GM06990 (cell line): Measurements from ENCODE around the gene KPNA6.
"Not testable (repeated sequence)": the region's sequence is repeated elsewhere in the genome, so short reads cannot be mapped to it uniquely, and the experiment has no call there.

Source experiments
- DNase-seq: peaks from one replicate; pipeline ENCODE4 v3.0.0-alpha.2; 2011; ENCODE audit not compliant: insufficient read length; ENCODE audit errors: extremely low read depth
- H3K27me3 ChIP-seq: replicated peaks from 2 replicates; pipeline ENCODE4 v1.6.0; 2011; ENCODE audit warnings: low read length; ENCODE audit not compliant: control insufficient read depth, insufficient read depth
- H3K36me3 ChIP-seq: 2 replicates; pipeline ENCODE4 v1.5.1; 2011; ENCODE audit warnings: low read length; ENCODE audit not compliant: control insufficient read depth, insufficient read depth
- H3K4me3 ChIP-seq: replicated peaks from 2 replicates; pipeline ENCODE4 v1.5.1; 2011; ENCODE audit warnings: low read depth, mild to moderate bottlenecking, control low read depth, low read length
- TF ChIP-seq, protein P1 (sequence below): IDR thresholded peaks from 2 replicates; pipeline ENCODE4 v1.5.1; 2011; ENCODE audit warnings: low read length, control low read depth, mild to moderate bottlenecking, inconsistent platforms; ENCODE audit not compliant: insufficient read depth, poor library complexity, severe bottlenecking

The KPNA6 gene

GRCh38 chr1:32107742-32108661 is at the start of gene KPNA6:
Gene KPNA6 (plus strand): TSS chr1:32108056. CDS start chr1:32108131, 75 bp downstream.
- no peaks in the 10 kb centered on the region for H3K27me3 ChIP-seq
- H3K36me3 ChIP-seq, result no peaks in the 10 kb centered on the region
- TF ChIP-seq, protein P1, sequence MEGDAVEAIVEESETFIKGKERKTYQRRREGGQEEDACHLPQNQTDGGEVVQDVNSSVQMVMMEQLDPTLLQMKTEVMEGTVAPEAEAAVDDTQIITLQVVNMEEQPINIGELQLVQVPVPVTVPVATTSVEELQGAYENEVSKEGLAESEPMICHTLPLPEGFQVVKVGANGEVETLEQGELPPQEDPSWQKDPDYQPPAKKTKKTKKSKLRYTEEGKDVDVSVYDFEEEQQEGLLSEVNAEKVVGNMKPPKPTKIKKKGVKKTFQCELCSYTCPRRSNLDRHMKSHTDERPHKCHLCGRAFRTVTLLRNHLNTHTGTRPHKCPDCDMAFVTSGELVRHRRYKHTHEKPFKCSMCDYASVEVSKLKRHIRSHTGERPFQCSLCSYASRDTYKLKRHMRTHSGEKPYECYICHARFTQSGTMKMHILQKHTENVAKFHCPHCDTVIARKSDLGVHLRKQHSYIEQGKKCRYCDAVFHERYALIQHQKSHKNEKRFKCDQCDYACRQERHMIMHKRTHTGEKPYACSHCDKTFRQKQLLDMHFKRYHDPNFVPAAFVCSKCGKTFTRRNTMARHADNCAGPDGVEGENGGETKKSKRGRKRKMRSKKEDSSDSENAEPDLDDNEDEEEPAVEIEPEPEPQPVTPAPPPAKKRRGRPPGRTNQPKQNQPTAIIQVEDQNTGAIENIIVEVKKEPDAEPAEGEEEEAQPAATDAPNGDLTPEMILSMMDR, result no peak
- DNase-seq, result peak; percentile 88
- H3K4me3 ChIP-seq, result peak within 1 kb of the TSS; percentile 100

DNA sequence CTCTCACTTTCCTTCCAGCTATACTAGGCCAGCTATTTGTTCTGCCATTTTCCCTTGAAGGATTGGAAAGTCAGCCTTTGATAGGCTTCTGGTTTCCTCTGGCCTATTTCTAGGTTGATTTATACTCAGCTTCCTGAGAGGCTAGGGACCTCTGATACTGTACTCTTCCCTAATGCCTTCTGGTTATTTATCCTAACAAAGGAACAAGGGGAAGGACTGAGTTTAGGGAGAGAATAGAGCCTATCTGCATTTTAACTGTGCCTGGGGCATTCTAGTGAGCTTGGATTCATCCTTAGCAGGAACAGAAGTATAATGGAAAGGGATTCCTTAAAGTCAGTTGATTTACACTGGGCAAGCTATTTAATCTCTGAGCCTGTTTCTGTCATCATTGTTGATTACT is 46.9 kb upstream of the KPNA6 start:
- TF ChIP-seq, protein P1, result no peak
- no peak for DNase-seq
- no peaks in the 10 kb centered on the region for H3K27me3 ChIP-seq
- no peak overlapping the region for H3K4me3 ChIP-seq
- H3K36me3 ChIP-seq, result peaks cover 20% of the 10 kb centered on the region

GRCh38 chr1:32062867-32063230 is 45.0 kb upstream of the KPNA6 start:
- TF ChIP-seq, protein P1, result no peak
- no peak for DNase-seq
- Histone ChIP-seq H3K36me3 (peaks cover 16% of the 10 kb centered on the region), H3K27me3 (no peaks in the 10 kb centered on the region), H3K4me3 (no peak overlapping the region)

GRCh38 chr1:32063261-32063681 is 44.6 kb upstream of the KPNA6 start:
- Histone ChIP-seq H3K4me3 (no peak overlapping the region), H3K27me3 (no peaks in the 10 kb centered on the region), H3K36me3 (peaks cover 14% of the 10 kb centered on the region)
- DNase-seq, result peak; percentile 24
- TF ChIP-seq, protein P1, result peak; percentile 45

- not testable (repeated sequence) for H3K4me3 ChIP-seq, DNase-seq, H3K27me3 ChIP-seq, H3K36me3 ChIP-seq
Measured at GRCh38 chr1:32065613-32066488, 42.0 kb upstream of the KPNA6 start.

GRCh38 chr1:32066489-32066873 is 41.4 kb upstream of the KPNA6 start:
- TF ChIP-seq, protein P1, result no peak
- Histone ChIP-seq H3K4me3 (no peak overlapping the region), H3K27me3 (no peaks in the 10 kb centered on the region), H3K36me3 (peaks cover 3% of the 10 kb centered on the region)
- DNase-seq, result no peak
